CD4-positive, alpha-beta T cell treated with Interleukin-4 for 4 hours (primary cell): ENCODE results near the gene ARMS2.

Experiments used
- DNase-seq: peaks from one replicate; pipeline ENCODE4 v3.0.0-alpha.2; 2020

ARMS2 gene

GRCh38 chr10:122495406-122496340 is 41.2 kb downstream of the ARMS2 start:
- DNase-seq, result no peak

GRCh38 chr10:122497241-122497640 is 42.8 kb downstream of the ARMS2 start:
- no peak for DNase-seq

- DNase-seq, result no peak
Measured at GRCh38 chr10:122498521-122498920, 44.1 kb downstream of the ARMS2 start.

- DNase-seq, result no peak
Measured at GRCh38 chr10:122499012-122499411, 44.6 kb downstream of the ARMS2 start.

- DNase-seq, result no peak
Measured at GRCh38 chr10:122499491-122499941, 45.1 kb downstream of the ARMS2 start.

GRCh38 chr10:122500194-122500593 is 45.7 kb downstream of the ARMS2 start:
- no peak for DNase-seq

GRCh38 chr10:122500726-122501125 is 46.3 kb downstream of the ARMS2 start:
- DNase-seq, result no peak

- DNase-seq, result no peak
Measured at GRCh38 chr10:122503012-122503411, 48.6 kb downstream of the ARMS2 start.

- no peak for DNase-seq
Measured at GRCh38 chr10:122503886-122504609, 49.6 kb downstream of the ARMS2 start.

GRCh38 chr10:122504610-122504950 is 50.1 kb downstream of the ARMS2 start:
- DNase-seq, result no peak

GRCh38 chr10:122505011-122505410 is 50.6 kb downstream of the ARMS2 start:
- DNase-seq, result no peak

- DNase-seq, result no peak
Measured at GRCh38 chr10:122505885-122506645, 51.6 kb downstream of the ARMS2 start.
